Fibroblast of the aortic adventitia (primary cell): ENCODE data around the gene TWF2. TPM values are rescaled to one million over a fixed set of nuclear protein-coding genes. Genes with fewer than 3 reads are reported as not detected.

Experiments
- DNase-seq: peaks from one replicate; pipeline ENCODE4 v3.0.0-alpha.2; 2010; ENCODE audit warnings: low read depth
- H3K4me3 ChIP-seq: 2 replicates; pipeline ENCODE4 v1.5.1; 2011; ENCODE audit warnings: low read depth, mild to moderate bottlenecking, control low read depth, low read length, moderate library complexity
- CTCF ChIP-seq: IDR thresholded peaks from 2 replicates; pipeline ENCODE4 v1.5.1; 2011; ENCODE audit warnings: mild to moderate bottlenecking, low read length, control low read depth, inconsistent platforms; ENCODE audit not compliant: insufficient read depth
- total RNA-seq: library from RNA; depleted of rRNA; stranded (reverse); fragments of >200 nt; gene quantifications from 2 replicates; pipeline ENCODE4 v1.2.3, GENCODE V29; 2012; ENCODE audit warnings: low replicate concordance

TWF2 gene
- total RNA-seq, 1 donor = 109 TPM

DNA sequence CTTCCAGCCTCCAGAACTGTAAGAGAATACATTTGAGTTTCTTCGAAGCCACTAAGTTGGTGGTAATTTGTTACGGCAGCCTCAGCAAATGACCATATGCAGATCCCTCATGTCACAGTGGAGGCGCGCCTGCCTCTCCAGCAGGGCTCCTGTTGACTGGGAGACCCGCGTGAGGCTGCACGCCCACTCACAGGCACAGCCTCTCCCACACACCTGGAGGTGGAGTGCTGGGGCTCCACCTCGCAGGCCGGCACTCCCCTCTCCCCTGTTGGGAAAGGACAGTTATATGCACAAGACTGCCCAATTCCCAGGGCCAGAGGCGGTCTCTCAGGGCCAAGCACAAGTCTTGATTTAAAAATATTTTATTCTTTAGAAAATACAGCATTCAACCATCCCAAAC, 10.7 kb downstream of the TWF2 start:
- no peak for DNase-seq
- TF ChIP-seq CTCF = no peak
- H3K4me3 ChIP-seq = no peak overlapping the region

DNA sequence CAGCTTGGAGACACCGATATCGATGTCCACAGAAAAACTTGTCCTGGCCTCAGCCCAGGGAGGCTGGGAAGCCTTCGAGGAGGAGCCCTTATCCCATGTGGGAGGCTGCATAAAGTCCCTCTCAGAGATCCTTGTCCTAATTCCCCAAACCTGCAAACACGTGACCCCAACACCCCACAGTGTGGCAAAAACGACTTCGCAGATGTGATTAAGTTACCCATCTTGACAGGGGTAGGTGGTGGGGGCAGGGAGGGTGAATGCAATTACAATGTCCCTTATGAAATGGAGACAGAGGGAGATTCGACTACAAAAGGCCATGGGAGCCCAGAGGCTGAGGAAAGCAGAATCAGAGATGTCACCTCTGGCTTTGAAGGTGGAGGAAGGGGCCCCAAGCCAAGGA, 11.2 kb downstream of the TWF2 start:
- TF ChIP-seq CTCF = no peak
- no peak overlapping the region for H3K4me3 ChIP-seq

GRCh38 chr3:52227117-52227516, 11.8 kb downstream of the TWF2 start:
- no peak for TF ChIP-seq CTCF
- no peak for DNase-seq
- H3K4me3 ChIP-seq = no peak overlapping the region

More for the DNA sequence above, 11.2 kb downstream of the TWF2 start:
- DNase-seq = no peak

- DNase-seq = no peak
- no peak for TF ChIP-seq CTCF
- no peak overlapping the region for H3K4me3 ChIP-seq
Measured at GRCh38 chr3:52226229-52226817, 12.6 kb downstream of the TWF2 start.

- no peak within 1 kb of the TSS for H3K4me3 ChIP-seq
- no peak for TF ChIP-seq CTCF
- DNase-seq = no peak
Measured at GRCh38 chr3:52225452-52226228, 13.3 kb downstream of the TWF2 start, which contains the start of gene TLR9. TLR9 (minus strand) TSS chr3:52225645; CDS start chr3:52225529, 116 bp downstream.

GRCh38 chr3:52223449-52224408, 15.2 kb downstream of the TWF2 start:
- no peak overlapping the region for H3K4me3 ChIP-seq
- DNase-seq = no peak
- TF ChIP-seq CTCF = no peak
